ENCODE data around the gene EXOC3L2.
"Not testable (repeated sequence)": the region's sequence is repeated elsewhere in the genome, so short reads cannot be mapped to it uniquely, and the experiment has no call there.

Gene EXOC3L2

GRCh38 chr19:45256836-45257235 is 11.6 kb upstream of the EXOC3L2 start:
- in situ Hi-C loops (cut with MboI; ENCODE audit: low sequenced_read_pairs), result no loop called here

- in situ Hi-C loops (cut with MboI; ENCODE audit: low sequenced_read_pairs), result no loop called here
Observed at GRCh38 chr19:45255611-45256157, 10.5 kb upstream of the EXOC3L2 start.

GRCh38 chr19:45254044-45254531 is 8.9 kb upstream of the EXOC3L2 start:
- in situ Hi-C loops (cut with MboI; ENCODE audit: low sequenced_read_pairs), result no loop called here

GRCh38 chr19:45253396-45254027 is 8.3 kb upstream of the EXOC3L2 start:
- in situ Hi-C loops (cut with MboI; ENCODE audit: low sequenced_read_pairs), result no loop called here

- in situ Hi-C loops (cut with MboI; ENCODE audit: low sequenced_read_pairs), result no loop called here
Observed at GRCh38 chr19:45251452-45252354, 6.5 kb upstream of the EXOC3L2 start.

- in situ Hi-C loops (cut with MboI; ENCODE audit: low sequenced_read_pairs), result no loop called here
Observed at GRCh38 chr19:45250832-45251451, 5.7 kb upstream of the EXOC3L2 start, which contains the start of gene MARK4. MARK4 (plus strand) TSS chr19:45251271; CDS start chr19:45251589, 318 bp downstream.

- in situ Hi-C loops (cut with MboI; ENCODE audit: low sequenced_read_pairs), result no loop called here
Observed at GRCh38 chr19:45250216-45250831, 5.1 kb upstream of the EXOC3L2 start.

GRCh38 chr19:45249261-45250033 is 4.2 kb upstream of the EXOC3L2 start:
- in situ Hi-C loops (cut with MboI; ENCODE audit: low sequenced_read_pairs), result no loop called here

GRCh38 chr19:45247136-45247535 is 1.9 kb upstream of the EXOC3L2 start:
- in situ Hi-C loops (cut with MboI; ENCODE audit: low sequenced_read_pairs), result no loop called here

- in situ Hi-C loops (cut with MboI; ENCODE audit: low sequenced_read_pairs), result no loop called here
Observed at GRCh38 chr19:45245826-45246225, 619 bp upstream of the EXOC3L2 start.

GRCh38 chr19:45244133-45244794 is 943 bp downstream of the EXOC3L2 start:
- in situ Hi-C loops (cut with MboI; ENCODE audit: low sequenced_read_pairs), result no loop called here

GRCh38 chr19:45243144-45243732 is 2.0 kb downstream of the EXOC3L2 start:
- in situ Hi-C loops (cut with MboI; ENCODE audit: low sequenced_read_pairs), result no loop called here

GRCh38 chr19:45238556-45238955 is 6.7 kb downstream of the EXOC3L2 start:
- in situ Hi-C loops (cut with MboI; ENCODE audit: low sequenced_read_pairs), result no loop called here

GRCh38 chr19:45235485-45235884 is 9.7 kb downstream of the EXOC3L2 start:
- in situ Hi-C loops (cut with MboI; ENCODE audit: low sequenced_read_pairs), result no loop called here

- in situ Hi-C loops (cut with MboI; ENCODE audit: low sequenced_read_pairs), result no loop called here
Observed at GRCh38 chr19:45234089-45234869, 10.9 kb downstream of the EXOC3L2 start.

- in situ Hi-C loops (cut with MboI; ENCODE audit: low sequenced_read_pairs), result no loop called here
Observed at GRCh38 chr19:45231891-45232290, 13.3 kb downstream of the EXOC3L2 start.

GRCh38 chr19:45229056-45229455 is 16.2 kb downstream of the EXOC3L2 start:
- in situ Hi-C loops (cut with MboI; ENCODE audit: low sequenced_read_pairs), result not testable (repeated sequence)

GRCh38 chr19:45224645-45225044 is 20.6 kb downstream of the EXOC3L2 start:
- in situ Hi-C loops (cut with MboI; ENCODE audit: low sequenced_read_pairs), result no loop called here

All from HL-60/S4 (cell line).